ENCODE data around the gene LRP1-AS. TPM values are rescaled to one million over a fixed set of nuclear protein-coding genes. Genes with fewer than 3 reads are reported as not detected.

The LRP1-AS gene
- total RNA-seq, 4 donors from 2014 or later: not detected

DNA sequence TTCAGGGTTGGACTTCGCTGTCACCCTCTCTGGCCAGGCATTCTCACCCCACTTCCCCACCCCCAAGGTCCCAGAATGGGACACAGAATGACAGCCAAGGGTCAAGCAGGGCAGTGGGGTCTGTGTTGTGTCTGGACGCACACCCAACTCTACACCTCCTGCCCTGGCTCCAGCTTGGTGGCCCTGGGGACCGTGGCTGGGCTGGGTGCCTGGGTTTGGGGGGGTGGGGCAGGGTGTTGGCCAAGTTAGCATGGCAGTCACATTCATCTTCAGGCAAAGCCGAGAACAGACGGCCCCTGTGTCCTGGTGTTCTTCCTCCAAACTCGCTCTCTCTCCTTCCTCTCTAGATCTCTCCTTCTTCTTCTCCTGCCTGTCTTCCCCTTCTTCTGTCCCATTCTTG is 13.5 kb downstream of the LRP1-AS start:
- Histone ChIP-seq H3K9me3 (no peaks in the 10 kb centered on the region), H3K36me3 (peaks cover 0 to 36% (median 4%) of the 10 kb centered on the region in 3 donors), H3K4me3 (peak overlapping the region in 1 of 4 donors; percentile 78), H3K27me3 (peaks cover 0 to 7% (median 0%) of the 10 kb centered on the region in 4 donors), H3K27ac (peak overlapping the region; percentile 46 to 100 (median 98)), H3K4me1 (peaks cover 46 to 100% (median 59%) of the 10 kb centered on the region in 3 donors)
- 54 to 62% methylated on average over 3 to 6 of the region's 6 CpGs for WGBS, 2 donors
- DNase-seq: no peak
- TF ChIP-seq POLR2A (IDR thresholded peaks at IDR 0.05): peak in 1 of 4 donors; percentile 6
- TF ChIP-seq, protein P1, sequence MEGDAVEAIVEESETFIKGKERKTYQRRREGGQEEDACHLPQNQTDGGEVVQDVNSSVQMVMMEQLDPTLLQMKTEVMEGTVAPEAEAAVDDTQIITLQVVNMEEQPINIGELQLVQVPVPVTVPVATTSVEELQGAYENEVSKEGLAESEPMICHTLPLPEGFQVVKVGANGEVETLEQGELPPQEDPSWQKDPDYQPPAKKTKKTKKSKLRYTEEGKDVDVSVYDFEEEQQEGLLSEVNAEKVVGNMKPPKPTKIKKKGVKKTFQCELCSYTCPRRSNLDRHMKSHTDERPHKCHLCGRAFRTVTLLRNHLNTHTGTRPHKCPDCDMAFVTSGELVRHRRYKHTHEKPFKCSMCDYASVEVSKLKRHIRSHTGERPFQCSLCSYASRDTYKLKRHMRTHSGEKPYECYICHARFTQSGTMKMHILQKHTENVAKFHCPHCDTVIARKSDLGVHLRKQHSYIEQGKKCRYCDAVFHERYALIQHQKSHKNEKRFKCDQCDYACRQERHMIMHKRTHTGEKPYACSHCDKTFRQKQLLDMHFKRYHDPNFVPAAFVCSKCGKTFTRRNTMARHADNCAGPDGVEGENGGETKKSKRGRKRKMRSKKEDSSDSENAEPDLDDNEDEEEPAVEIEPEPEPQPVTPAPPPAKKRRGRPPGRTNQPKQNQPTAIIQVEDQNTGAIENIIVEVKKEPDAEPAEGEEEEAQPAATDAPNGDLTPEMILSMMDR (IDR thresholded peaks at IDR 0.05): no peak
- intact Hi-C loops (cut with DNase I): no loop called here

DNA sequence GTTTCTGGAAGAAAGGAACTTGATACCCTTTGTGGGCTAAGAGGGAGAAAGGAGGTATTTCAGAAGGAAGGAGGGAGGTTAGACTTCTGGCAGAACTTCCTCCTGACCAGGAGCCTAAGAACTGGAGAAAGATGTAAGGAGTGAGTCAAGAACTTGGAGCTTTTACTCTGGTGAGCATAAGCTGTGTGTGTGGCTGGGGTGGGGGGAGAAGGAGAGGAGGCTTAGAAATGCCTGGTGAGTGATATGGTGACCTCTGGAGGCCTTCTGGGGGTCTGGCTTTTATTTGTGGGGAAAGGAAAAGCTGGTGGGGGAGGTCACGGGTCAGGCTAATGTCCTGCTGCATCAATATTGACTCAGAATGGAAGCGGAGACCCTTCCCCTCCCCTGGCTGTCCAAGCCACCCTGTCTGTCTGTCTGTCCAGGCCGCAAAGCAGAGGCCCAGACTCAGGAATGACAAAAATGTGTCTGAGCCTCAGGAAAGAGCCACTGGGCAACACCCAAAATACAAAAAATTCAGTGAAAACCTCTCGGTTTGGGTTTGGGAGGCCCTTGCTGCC is 14.3 kb downstream of the LRP1-AS start:
- Histone ChIP-seq H3K4me3 (peak overlapping the region in 2 of 4 donors; percentile 6 to 78), H3K36me3 (peaks cover 0 to 28% (median 4%) of the 10 kb centered on the region in 3 donors), H3K27ac (peak overlapping the region; percentile 16 to 100 (median 98)), H3K27me3 (peaks cover 0 to 13% (median 0%) of the 10 kb centered on the region in 4 donors), H3K4me1 (peaks cover 52 to 98% (median 59%) of the 10 kb centered on the region in 3 donors), H3K9me3 (no peaks in the 10 kb centered on the region)
- TF ChIP-seq, protein P1 (IDR thresholded peaks at IDR 0.05): no peak
- no peak for TF ChIP-seq POLR2A (IDR thresholded peaks at IDR 0.05)
- WGBS, 2 donors: 59 to 72% methylated on average over 3 to 4 of the region's 4 CpGs
- no peak for DNase-seq
- intact Hi-C loops (cut with DNase I): no loop called here

DNA sequence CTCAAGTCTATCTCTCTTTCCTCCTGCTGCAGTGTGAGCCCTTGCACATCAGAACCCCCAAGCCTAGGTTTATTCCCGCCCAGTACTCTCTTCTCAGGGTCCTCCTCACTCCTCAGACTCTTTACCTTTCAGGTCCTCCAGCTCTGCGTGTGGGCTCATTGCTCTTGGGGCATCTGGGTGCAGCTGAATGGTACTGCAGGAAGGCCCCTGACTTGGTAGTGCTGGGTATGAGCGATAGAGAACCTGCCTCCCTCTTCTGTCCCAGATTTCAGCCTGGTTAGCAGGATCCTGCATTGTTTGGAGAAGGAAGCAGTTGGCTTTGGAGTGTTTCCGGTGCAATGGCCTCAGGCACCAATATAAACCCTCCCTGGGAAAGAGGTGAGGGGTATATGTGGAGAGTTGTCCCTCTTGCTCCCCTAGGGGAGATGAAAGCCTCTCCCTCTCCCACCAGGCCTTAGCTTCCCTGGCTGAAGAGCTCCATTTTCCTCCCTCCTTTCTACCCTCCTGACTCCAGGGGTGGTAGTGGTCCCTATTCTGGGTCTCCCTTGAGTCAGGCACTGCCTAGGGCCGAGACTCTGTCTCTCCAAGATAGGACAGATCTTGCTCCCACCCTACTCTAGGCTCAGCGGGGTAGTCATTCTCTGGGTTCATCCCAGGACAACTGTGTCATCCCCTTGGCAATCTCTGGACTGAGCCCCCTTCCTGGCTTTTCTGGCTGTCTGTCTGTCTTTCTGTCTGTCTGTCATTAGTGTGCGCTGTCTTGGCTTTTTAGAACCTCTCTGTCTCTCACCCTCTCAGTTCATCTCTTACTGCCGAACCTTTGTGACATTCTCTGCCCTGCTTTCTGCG is 15.3 kb downstream of the LRP1-AS start:
- Histone ChIP-seq H3K4me3 (peak overlapping the region in 2 of 4 donors; percentile 7 to 78), H3K36me3 (peaks cover 0 to 18% (median 4%) of the 10 kb centered on the region in 3 donors), H3K4me1 (peaks cover 55 to 98% (median 60%) of the 10 kb centered on the region in 3 donors), H3K27me3 (peaks cover 0 to 13% (median 0%) of the 10 kb centered on the region in 4 donors), H3K27ac (peak overlapping the region; percentile 16 to 100 (median 98)), H3K9me3 (no peaks in the 10 kb centered on the region)
- TF ChIP-seq, protein P1 (IDR thresholded peaks at IDR 0.05): no peak
- no peak for TF ChIP-seq POLR2A (IDR thresholded peaks at IDR 0.05)
- intact Hi-C loops (cut with DNase I): no loop called here
- WGBS, 2 donors: 53 to 66% methylated on average over 8 to 9 of the region's 9 CpGs
- no peak for DNase-seq

DNA sequence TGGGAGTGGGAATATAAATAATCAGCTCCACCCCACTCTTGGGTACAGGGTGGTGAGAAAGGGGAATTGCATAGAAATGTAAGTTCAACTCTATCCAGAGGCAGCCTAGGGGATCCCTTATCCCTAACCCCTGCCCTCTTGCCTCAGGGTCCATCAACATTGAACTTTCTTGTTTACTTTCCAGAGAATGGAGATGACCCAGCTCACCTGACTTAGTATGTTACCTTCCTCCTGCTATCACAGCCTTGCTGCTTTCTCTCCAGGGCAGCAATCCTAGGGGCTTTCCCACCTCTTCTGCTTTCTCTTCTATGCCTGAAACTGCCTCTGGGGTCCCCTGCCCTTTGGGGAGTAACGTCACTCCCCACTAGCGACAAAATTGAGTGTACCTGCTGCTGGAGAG is 16.5 kb downstream of the LRP1-AS start:
- Histone ChIP-seq H3K36me3 (peaks cover 0 to 17% (median 4%) of the 10 kb centered on the region in 3 donors), H3K4me1 (peaks cover 62 to 97% (median 65%) of the 10 kb centered on the region in 3 donors), H3K4me3 (peak overlapping the region in 3 of 4 donors; percentile 75 to 87 (median 78)), H3K27ac (peak overlapping the region; percentile 97 to 100 (median 98)), H3K27me3 (peaks cover 0 to 13% (median 0%) of the 10 kb centered on the region in 4 donors), H3K9me3 (no peaks in the 10 kb centered on the region)
- TF ChIP-seq, protein P1 (IDR thresholded peaks at IDR 0.05): no peak
- TF ChIP-seq POLR2A (IDR thresholded peaks at IDR 0.05): no peak
- 68 to 69% methylated on average over 2 of the region's 2 CpGs for WGBS, 2 donors
- intact Hi-C loops (cut with DNase I): no loop called here
- no peak for DNase-seq

DNA sequence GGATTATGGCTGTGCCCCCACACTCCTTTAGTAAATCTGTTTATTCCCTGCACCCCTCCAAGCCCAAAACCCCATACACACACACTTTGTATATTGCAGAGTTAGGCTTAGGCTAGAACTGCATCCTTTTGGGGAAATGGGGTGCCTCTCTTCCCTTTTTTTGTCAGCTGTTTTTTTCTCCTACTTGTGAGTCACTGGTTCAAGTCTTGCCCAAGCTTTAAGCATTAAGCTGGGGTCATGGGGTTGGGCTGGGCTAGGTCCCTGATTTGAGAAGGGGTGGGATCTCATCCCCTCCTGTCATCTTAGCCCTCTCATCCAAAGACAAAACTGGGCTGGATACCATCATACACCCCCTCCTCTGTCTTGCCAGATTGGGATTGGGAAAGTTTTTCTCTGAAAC is 17.5 kb downstream of the LRP1-AS start:
- DNase-seq: no peak
- no peak for TF ChIP-seq POLR2A (IDR thresholded peaks at IDR 0.05)
- TF ChIP-seq, protein P1 (IDR thresholded peaks at IDR 0.05): no peak
- peaks cover 0 to 13% (median 0%) of the 10 kb centered on the region in 4 donors for H3K27me3 ChIP-seq
- peak overlapping the region; percentile 69 to 87 (median 76) for H3K4me3 ChIP-seq
- peak overlapping the region; percentile 97 to 100 (median 98) for H3K27ac ChIP-seq
- intact Hi-C loops (cut with DNase I): no loop called here
- H3K4me1 ChIP-seq: peaks cover 52 to 87% (median 57%) of the 10 kb centered on the region in 3 donors
- H3K9me3 ChIP-seq: no peaks in the 10 kb centered on the region
- peaks cover 0 to 7% (median 0%) of the 10 kb centered on the region in 3 donors for H3K36me3 ChIP-seq
